Measurements from ENCODE around the gene MARVELD1.
A peak's percentile ranks its signal among the peaks of the same experiment; 100 is the strongest.

MARVELD1 gene

DNA sequence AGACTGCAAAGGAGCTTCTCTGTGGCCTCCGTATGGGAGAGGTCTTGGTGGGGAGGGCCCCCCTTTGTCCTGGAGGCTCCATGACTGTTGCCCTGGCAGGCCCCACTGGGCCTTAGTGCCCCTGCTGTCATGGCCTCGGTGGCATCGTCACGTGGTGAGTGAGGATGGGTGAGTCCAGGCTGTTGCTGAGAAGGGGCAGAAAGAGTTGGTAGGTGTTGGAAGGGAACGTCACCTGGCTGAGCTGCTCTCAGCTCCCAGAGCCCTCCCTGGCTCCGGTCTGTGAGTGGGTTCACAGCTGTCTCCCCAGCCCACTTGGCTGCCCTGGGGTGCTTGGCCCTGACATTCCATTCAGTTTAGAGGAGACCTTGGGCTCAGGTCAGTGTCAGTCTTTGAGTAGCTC is 42.2 kb downstream of the MARVELD1 start:
- no peak for DNase-seq (ENCODE audit: low spot score)

- DNase-seq (ENCODE audit: low spot score), result no peak
These were observed 43.9 kb downstream of the MARVELD1 start for GRCh38 chr10:97757471-97757870.

- peak; percentile 73 for DNase-seq (ENCODE audit: low spot score)
These were observed 45.8 kb downstream of the MARVELD1 start for GRCh38 chr10:97759158-97759887.

DNA sequence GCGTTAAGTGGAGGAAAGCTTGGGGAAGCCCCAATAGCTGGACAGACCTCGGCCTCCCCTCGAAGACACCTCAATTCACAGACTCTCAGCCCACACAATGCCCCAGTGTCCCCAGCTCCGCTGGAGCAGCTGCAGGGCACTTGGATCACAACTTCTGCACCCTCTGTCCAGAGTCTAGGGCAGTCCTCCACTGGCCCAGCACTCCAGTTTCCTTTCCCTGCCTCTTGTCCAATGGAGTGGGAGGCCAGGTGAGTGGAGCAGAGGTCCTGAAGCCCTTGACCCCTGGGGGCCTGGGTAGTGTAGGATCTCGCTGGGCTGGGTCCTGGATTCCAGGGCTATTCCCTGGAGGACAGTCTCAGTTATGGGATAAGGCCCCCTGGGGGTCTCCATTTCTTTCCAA is 46.4 kb downstream of the MARVELD1 start:
- DNase-seq (ENCODE audit: low spot score), result no peak

DNA sequence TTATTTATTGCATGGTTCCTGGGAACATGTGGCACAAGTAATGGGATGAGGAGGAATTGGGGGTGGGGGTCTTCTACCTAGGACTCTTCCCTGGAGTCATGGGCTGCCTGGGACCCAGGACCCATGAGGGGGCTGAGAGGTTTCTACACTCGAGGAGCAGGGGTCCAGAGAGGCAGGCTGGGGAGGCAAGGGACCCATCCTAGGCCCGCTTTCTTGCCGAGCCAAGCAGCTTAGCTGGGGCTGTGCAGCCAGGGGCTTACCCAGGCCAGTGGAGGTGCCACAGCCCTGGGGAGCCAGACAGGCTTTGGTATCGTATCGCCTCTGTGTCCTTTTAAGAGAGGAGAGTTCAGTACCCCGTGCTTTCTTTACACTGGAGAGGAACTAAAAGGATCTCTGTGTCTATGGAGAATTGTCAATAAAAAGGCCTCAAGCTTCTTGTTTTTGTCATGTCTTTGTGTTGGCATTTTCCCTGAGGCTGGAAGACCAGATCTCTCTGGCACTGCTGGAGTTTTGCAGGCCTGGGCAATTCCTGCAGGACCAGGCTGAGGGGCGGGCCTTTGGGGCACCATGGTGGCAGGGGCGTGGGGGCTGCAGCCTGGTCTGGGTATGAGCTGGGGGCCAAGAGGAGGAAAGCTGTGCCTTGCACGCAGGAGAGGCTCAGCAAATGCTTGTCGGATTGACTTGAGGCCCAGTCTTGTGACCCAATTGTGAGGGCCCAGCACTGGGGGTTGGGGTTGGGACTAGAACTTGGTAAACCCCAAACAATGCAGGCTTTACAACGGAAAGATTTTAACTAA is 47.1 kb downstream of the MARVELD1 start:
- no peak for DNase-seq (ENCODE audit: low spot score)

GRCh38 chr10:97761331-97761865 is 47.9 kb downstream of the MARVELD1 start:
- DNase-seq (ENCODE audit: low spot score), result no peak

GRCh38 chr10:97762056-97762455 is 48.5 kb downstream of the MARVELD1 start:
- no peak for DNase-seq (ENCODE audit: low spot score)

DNA sequence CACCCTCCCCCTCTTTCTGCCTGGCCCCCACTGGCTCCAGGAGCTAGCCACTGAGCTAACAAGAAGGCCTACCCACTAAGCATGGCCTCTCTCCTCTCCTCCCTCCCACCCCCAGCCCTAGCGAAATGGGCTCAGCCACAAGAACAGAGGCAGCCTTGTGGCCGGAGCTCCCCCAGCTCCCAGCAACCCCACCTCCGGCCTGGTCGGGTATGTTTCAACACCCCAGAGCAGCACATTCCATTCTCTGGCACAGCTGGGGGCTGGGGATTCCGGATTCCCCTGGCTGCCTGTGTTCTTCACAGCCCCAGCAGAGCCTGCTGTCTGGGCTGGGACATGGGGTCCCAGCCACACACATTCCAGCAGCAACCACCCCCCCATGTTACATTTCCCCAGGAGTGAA is 49.3 kb downstream of the MARVELD1 start:
- no peak for DNase-seq (ENCODE audit: low spot score)

DNA sequence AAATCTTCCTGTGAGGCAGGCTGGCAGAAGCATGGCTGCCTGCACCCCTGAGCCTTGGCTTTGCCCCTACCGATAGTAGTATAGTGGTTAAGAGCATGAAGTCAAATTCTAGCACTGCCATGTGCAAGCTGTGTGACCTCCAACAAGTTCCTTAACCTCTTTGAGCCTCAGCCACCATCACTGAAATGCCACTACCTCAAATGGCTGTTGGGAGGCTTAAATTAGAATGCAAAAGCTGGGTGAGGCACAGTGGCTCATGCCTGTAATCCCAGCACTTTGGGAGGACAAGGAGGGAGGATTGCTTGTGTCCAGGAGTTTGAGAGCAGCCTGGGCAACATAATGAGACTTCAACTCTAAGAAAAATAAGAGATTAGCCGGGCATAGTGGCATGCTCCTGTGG is 49.9 kb downstream of the MARVELD1 start:
- no peak for DNase-seq (ENCODE audit: low spot score)

GRCh38 chr10:97763947-97764346 is 50.4 kb downstream of the MARVELD1 start:
- DNase-seq (ENCODE audit: low spot score), result no peak

- DNase-seq (ENCODE audit: low spot score), result no peak
These were observed 51.0 kb downstream of the MARVELD1 start for GRCh38 chr10:97764519-97764931.

DNA sequence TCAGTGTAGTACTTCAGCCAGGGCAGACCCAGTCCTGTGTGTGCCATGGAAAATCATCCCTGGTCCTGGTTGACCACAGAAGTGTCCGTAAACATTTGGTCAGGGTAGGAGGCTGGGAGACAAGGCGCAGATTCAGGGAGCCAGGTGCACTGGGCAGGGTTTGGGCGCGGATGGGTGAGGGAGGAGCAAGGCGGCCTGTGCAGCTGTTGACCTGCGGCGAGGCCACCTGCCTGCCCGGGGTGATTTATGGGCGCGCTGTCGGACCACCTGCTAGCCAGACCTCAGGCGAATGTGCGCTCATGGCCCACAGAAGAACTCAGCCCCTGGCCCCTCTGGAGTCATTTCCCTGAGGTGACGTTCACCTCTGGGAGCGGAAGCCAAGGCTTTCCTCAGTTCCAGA is 51.7 kb downstream of the MARVELD1 start:
- no peak for DNase-seq (ENCODE audit: low spot score)

DNA sequence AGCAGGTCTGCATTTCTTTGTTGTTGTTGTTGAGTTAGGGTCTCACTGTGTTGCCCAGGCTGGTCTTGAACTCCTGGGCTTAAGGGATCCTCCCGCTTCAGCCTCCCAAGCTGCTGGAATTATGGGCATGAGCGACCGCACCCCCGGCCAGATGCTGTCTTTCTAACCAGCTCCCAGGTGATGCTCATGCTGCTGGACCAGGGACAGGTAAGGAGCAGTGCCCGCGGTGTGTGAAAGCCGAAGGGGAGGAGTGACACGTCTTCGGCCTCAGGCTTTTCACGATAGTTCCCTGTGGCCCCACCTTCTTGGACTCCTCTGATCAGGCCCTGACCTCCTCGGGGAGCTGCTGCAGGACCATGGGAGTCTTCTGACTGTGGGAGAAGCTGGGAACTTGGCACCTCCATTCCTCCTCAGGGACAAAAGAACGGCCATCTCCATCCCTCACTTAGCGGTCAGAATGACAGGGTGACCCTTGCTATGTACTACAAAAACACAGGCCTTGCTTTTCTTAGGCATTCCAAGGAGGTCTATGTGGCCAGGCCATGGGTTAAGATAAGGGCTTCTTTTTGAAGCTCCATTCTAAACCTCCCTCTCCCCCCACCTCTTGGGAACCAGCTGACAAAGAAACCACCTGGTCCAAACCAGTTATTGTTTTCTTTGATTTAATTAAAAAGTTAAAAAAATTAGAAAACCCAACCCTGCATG is 52.7 kb downstream of the MARVELD1 start:
- no peak for DNase-seq (ENCODE audit: low spot score)

DNA sequence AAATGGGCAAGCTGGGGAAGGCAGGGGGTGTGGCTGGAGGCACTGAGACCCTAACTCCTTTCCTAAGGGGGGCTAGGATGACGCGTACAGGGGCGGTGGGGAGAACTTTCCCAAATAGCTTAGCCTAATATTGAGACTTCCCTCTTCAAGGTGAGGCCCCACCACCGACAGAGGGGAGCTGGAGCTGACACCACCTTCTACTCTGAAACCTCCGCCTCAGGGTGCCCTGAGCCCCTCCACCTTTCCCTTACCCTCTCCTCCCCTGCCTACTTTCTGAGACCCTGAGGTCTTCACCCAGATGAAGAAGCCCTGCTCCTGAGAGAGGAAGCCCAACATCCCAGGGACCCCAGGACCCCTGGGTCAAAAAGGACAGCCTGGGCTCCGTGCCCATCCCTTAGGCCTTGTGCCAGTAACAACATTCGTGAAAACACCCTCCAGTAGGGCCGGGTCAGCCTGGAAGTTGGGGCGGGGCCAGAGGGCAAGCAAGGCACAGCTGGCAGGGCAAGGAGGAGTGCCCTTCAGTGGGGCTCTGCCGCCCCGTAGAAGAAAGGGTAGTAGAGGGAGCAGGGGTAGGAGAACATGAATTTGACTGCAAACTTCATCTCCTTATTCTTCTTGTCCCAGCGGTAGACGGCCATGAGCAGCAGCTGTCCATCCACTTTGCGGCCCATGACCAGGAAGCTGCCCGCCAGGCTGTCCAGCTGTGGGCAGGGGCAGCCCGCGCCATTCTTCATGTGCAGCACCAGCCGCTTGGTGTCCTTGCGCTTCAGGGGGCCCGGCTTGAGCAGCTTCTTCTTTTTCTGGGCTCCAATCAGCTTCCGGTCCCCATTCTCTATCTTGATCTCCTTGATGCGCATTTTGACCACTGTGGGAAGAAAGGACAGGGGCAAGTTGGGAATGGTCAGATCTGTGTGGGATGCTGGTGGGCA is 53.7 kb downstream of the MARVELD1 start:
- DNase-seq (ENCODE audit: low spot score), result no peak

Measured in SK-N-DZ (cell line).